ENCODE results near the gene SMPD3. TPM values are rescaled to one million over a fixed set of nuclear protein-coding genes. Genes with fewer than 3 reads are reported as not detected.
A peak's percentile ranks its signal among the peaks of the same experiment; 100 is the strongest.

SMPD3 gene
- total and polyA plus RNA-seq, 4 donors = 1.7 to 13.9 (median 5.0) TPM

DNA sequence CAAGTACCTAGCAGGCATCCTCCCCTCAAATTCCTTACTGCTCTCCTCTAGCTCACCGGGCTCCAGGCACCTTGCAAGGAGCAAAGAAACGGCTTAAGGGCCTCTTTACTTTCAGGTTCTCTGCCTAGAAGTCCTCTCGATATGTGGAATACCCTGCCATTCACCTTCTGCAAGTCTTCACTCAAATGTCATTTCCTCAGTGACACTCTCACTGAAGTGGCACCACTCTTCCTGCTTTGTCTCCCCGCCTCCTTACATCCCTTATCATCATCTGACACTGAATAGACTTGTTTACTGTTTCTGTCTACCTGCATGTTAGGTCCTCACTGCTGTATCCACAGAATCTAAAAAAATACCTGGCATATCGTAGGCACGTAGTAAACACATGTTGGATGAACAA is 138.5 kb downstream of the SMPD3 start:
- Histone ChIP-seq H3K4me3 (peak overlapping the region; percentile 66), H3K27ac (ENCODE audit: low read depth in 1 of 2, low read length in 1 of 2) (peak overlapping the region in 1 of 2 donors; percentile 82), H3K4me1 (ENCODE audit: control insufficient read depth in 5 of 5, insufficient read depth in 5 of 5, low read length in 5 of 5) (peaks cover 3 to 18% (median 8%) of the 10 kb centered on the region in 5 donors), H3K27me3 (ENCODE audit: control insufficient read depth in 3 of 3, insufficient read depth in 3 of 3, low read length in 2 of 3) (no peaks in the 10 kb centered on the region), H3K9ac (ENCODE audit: insufficient read depth in 1 of 2, low read length in 2 of 2) (peak overlapping the region; percentile 54 to 68), H3K36me3 (ENCODE audit: control insufficient read depth in 4 of 4, insufficient read depth in 4 of 4, low read length in 4 of 4) (peaks cover 5 to 21% (median 13%) of the 10 kb centered on the region in 4 donors), H3K9me3 (ENCODE audit: control insufficient read depth in 4 of 4, insufficient read depth in 3 of 4, low read length in 3 of 4) (no peaks in the 10 kb centered on the region)
- TF ChIP-seq, protein P1, sequence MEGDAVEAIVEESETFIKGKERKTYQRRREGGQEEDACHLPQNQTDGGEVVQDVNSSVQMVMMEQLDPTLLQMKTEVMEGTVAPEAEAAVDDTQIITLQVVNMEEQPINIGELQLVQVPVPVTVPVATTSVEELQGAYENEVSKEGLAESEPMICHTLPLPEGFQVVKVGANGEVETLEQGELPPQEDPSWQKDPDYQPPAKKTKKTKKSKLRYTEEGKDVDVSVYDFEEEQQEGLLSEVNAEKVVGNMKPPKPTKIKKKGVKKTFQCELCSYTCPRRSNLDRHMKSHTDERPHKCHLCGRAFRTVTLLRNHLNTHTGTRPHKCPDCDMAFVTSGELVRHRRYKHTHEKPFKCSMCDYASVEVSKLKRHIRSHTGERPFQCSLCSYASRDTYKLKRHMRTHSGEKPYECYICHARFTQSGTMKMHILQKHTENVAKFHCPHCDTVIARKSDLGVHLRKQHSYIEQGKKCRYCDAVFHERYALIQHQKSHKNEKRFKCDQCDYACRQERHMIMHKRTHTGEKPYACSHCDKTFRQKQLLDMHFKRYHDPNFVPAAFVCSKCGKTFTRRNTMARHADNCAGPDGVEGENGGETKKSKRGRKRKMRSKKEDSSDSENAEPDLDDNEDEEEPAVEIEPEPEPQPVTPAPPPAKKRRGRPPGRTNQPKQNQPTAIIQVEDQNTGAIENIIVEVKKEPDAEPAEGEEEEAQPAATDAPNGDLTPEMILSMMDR (IDR thresholded peaks at IDR 0.05; ENCODE audit: control extremely low read depth, extremely low read depth) = no peak
- ATAC-seq (ENCODE audit: insufficient read depth, low FRiP score) (no peak), DNase-seq (no peak)
- WGBS, 2 donors = 31 to 40% methylated on average over 6 of the region's 6 CpGs

Small RNAs within 50 kb of the gene (small RNA-seq; reads per million reads assigned to genes)
- gene RF00019 (ENCODE audit: low replicate concordance) (not detected), gene RNU4-30P (ENCODE audit: low replicate concordance) (not detected)

Other genes starting within 250 kb of the SMPD3 start
- gene ESRP2, start 212.4 kb downstream of the SMPD3 start, total RNA-seq = 10 to 100 TPM; 43.8 to 65.5 TPM
- gene ESRP2, start 212.4 kb downstream of the SMPD3 start, polyA plus RNA-seq = 10 to 100 TPM; 22.5 to 34.8 TPM
- 10 to 100 TPM; 15.6 to 42.4 TPM for gene PLA2G15, start 203.1 kb downstream of the SMPD3 start, total RNA-seq
- gene PLA2G15, start 203.1 kb downstream of the SMPD3 start, polyA plus RNA-seq = 10 to 100 TPM; 11.0 to 23.7 TPM
- gene SLC7A6, start 184.0 kb downstream of the SMPD3 start, total RNA-seq = 10 to 100 TPM; 25.8 to 36.2 TPM
- gene SLC7A6, start 184.0 kb downstream of the SMPD3 start, polyA plus RNA-seq = 10 to 100 TPM in 1 of 2 donors, 1 to 10 TPM in 1; 8.9 to 14.2 TPM
- 10 to 100 TPM; 17.3 to 18.9 TPM for gene SLC7A6OS, start 137.6 kb downstream of the SMPD3 start, total RNA-seq
- gene SLC7A6OS, start 137.6 kb downstream of the SMPD3 start, polyA plus RNA-seq = 1 to 10 TPM; 6.3 to 6.6 TPM
- 10 to 100 TPM; 38.6 to 55.5 TPM for gene PRMT7, start 137.5 kb downstream of the SMPD3 start, total RNA-seq
- gene PRMT7, start 137.5 kb downstream of the SMPD3 start, polyA plus RNA-seq = 10 to 100 TPM; 20.3 to 38.3 TPM
- 10 to 100 TPM; 18.2 to 39.6 TPM for gene ZFP90, start 90.8 kb upstream of the SMPD3 start, total RNA-seq
- gene ZFP90, start 90.8 kb upstream of the SMPD3 start, polyA plus RNA-seq = 1 to 10 TPM; 5.9 to 6.9 TPM
- gene CDH3, start 196.8 kb upstream of the SMPD3 start, total RNA-seq = 10 to 100 TPM; 11.3 to 89.4 TPM
- 10 to 100 TPM in 1 of 2 donors, 1 to 10 TPM in 1; 6.4 to 20.2 TPM for gene CDH3, start 196.8 kb upstream of the SMPD3 start, polyA plus RNA-seq

Measured in lung (tissue), 13 donors.